HG03064 (cell line): ENCODE data around the gene SEL1L3.
"Not testable (repeated sequence)": the region's sequence is repeated elsewhere in the genome, so short reads cannot be mapped to it uniquely, and the experiment has no call there.

ENCODE experiments used
- ATAC-seq: cut with Tn5 transposase; IDR thresholded peaks from one replicate; pipeline ENCODE4 v1.9.1; 2021; ENCODE audit warnings: low read depth; ENCODE audit not compliant: unreplicated experiment

The SEL1L3 gene

GRCh38 chr4:25862411-25863346 is at the start of gene SEL1L3:
Gene SEL1L3, minus strand, starts transcription at chr4:25862988. Its CDS starts 152 bp downstream, at chr4:25862836.
- no peak for ATAC-seq

DNA sequence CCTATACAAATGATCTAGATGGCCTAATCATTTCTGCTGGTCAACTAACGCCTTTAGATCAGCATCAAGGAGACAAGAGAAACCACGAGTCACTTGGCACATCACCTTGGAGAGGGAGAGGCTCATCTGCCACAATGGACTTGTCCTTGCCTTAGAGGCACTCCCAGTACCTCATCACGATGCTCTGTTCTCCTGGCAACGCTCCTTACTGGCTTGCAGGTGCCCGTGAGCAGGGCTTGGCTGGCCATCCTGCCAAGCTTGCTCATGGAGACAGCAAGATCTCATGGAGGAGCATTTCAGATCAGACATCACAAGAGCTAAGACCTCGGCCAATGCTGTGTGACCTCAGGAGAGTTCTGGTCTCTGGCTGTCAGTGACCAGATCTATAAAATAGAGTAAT is 48.6 kb upstream of the SEL1L3 start:
- no peak for ATAC-seq

DNA sequence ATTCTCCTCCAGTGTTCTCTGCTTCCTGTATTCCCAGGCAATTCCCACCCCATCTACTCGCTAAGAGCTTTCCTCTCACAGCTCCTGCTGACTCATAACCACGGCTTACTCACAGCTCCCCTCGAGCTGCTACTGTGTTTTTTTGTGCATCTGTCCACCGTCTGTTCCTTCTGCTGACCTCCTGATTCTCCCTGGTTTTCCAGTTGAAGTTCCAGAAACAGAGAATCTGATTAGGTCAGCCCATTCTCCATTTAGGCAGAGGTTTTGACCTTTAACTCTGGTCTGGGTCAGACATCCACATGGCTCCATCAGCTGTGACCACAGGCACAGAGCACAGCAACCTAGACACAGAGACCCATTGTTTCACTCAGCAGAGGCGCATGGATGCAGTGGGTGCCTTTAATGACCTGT is 45.7 kb upstream of the SEL1L3 start:
- ATAC-seq: no peak

- ATAC-seq: not testable (repeated sequence)
These were observed 43.3 kb upstream of the SEL1L3 start for GRCh38 chr4:25906113-25906512.

GRCh38 chr4:25905371-25905770 is 42.6 kb upstream of the SEL1L3 start:
- ATAC-seq: no peak

DNA sequence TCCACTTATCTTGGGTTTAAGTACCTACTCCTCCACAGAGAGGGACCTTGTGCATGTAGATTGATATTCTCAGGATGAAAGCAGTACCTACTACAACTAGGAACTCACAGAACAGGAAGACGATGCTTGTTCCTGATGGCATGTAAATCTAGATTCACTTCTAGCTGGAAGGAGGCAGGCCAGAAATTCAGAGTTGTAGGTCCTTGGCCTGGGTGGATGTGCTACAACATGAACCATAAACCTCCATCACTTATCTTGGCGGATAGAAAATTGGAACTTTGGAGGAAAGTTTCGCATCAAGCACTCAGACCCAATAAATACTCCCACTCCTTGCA is 41.9 kb upstream of the SEL1L3 start:
- no peak for ATAC-seq

DNA sequence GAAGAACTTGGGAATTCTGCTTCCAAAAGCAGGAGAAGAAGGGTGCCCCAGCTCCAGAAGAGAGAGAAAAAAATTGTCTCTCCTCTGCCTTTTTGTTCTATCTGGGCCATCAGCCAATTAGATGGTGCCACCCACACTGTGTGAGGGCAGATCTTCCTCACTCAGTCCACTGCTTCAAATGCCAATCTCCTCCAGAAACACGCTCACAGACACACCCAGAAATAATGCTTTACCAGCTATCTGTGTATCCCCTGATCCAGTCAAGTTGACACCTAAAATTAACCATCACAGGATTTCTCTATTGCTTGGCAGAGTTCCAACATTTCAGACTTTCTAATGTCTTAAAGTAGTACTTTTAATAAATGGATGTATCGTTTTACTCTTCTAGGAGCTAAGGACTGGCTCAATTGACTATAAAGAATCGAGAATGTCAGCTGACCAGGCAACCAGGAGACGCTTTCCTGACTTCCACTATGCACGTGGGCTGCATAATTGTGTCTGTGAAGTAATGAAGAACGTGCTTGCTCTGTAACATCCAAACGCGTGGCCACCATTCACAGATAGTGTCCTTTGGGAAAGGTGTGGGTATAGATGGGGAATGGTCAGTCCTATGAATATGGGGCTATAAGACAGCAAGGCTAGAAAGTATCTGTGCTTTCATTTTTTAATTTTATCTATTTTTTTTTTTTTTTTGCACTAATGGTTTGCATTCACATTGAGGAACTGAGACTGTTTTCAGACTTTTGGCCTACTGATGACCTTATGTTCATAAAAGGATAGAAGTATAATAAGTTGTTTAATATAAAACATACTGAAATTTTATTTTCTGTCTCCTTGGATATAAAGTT is 41.3 kb upstream of the SEL1L3 start:
- no peak for ATAC-seq

GRCh38 chr4:25901030-25901430 is 38.2 kb upstream of the SEL1L3 start:
- no peak for ATAC-seq

DNA sequence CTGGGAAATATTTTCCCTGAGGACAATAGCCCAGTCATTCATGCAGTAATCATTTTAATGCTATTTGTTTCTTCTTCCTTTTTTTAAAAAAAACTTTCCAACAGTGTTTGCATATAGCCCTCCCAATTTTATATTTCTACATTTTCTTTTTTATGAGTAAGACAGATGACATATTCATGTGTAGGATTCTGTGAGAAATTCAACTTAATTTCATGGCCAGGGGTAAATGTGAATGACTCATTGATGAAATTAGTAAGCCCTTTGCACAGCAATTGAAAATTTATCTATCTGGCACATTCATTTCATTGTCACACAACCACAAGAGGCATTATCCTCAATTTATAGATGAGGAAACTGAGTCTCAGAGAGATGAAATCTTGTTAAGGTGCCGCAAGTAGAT is 37.5 kb upstream of the SEL1L3 start:
- ATAC-seq: no peak

- no peak for ATAC-seq
These were observed 34.2 kb upstream of the SEL1L3 start for GRCh38 chr4:25896776-25897539.

DNA sequence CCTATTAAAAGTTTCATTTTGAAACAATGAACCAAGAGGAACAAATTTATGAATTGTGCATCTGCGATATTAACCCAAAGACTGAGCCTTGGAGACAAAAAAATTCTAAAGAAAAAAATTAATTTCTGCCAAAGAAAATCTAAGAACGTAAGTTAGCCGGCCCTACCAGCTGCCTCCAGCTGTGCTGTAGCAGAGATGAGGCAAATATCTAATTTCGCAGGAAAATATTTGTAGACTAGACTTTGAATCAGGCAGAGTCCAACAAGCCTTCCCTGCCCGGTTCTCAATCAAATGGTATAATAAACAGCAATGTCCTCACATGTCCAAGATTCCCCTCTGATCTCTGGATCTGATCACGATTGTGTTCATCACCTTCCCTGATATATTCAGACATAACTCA is 30.0 kb upstream of the SEL1L3 start:
- no peak for ATAC-seq

DNA sequence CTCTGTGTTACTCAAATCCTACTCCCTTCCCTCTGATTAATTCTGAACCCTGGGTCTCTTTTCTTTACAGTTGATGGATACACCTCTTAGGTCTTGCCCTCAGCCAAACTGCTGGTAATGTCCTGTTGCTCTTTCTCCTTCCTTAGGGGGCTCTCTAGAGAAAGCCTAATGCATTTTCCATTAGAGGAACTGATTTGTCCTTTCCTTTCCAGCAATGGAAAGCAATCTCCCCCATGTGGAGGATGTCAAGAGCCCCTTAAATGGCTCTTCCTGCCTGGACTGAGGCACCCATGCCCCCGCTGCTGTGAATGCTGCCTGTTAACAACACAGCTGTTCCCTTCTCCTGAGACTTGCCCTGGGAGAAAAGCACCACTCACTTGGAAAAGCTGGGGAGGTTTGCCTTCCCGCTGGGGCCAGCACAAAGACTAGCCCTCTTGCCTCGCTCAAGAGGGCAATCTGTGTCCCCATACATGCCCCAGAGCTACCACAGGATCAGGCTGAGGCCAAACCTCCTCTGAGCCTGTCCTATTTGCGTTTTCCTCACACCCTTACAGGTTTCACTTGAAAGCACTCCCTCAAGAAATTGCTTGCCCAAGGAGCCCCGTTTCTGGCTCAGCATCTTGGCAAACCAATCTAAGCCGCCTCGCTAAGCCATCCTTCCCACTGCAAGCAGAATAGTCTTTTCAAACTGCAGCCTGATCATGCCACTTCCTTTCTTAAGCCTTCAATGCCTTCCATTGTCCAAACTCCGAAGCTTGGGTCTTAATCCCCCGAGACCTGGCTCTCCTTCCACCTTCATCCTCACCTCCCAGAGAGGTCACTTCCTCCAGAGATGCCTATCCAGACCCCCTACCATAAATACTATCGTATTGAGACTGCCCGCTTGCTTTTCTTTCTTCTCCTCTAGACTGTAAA is 28.0 kb upstream of the SEL1L3 start:
- no peak for ATAC-seq

DNA sequence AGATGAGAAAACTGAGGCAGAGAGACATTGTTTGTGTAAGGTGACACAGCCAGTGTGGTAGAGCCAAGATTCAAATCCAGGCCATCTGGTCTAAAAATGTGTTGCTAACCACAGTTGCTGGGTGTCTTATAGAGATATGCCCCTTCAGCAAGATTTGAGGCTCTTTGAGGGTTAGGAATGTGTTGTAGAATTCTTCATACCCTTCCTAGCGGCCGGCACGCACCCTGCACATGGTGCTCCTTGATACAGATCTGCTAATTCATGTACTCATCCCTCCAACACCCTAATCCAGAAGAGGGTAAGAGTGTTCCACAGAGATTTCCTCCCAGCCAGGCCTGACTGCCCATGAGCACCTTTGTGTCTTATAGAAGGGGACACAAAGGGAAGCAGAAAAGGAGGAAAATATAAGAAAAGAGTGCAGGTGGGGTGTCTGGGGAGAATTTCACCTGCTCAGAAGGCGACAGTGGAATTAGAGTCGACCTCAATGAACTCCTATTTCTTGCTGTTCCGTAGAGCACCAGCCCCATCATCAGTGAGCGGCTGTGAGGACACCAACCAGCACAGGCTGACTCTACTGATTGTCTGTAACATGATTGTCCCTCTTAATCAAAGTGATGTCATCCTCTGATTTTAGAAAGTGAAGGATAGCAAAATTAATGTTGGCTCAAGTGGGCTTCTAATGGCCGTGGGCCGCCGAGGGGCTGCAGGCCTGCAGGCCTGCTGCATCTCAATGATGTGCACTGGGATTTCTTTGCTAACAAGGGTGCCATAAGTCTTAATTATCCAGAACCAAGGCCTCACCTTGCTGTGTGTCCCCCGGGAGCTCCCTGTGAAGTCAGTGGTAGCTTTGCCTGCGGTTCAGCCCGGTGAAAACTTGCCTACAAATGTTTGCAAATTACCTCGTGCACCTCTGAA is 27.1 kb upstream of the SEL1L3 start:
- ATAC-seq: no peak

DNA sequence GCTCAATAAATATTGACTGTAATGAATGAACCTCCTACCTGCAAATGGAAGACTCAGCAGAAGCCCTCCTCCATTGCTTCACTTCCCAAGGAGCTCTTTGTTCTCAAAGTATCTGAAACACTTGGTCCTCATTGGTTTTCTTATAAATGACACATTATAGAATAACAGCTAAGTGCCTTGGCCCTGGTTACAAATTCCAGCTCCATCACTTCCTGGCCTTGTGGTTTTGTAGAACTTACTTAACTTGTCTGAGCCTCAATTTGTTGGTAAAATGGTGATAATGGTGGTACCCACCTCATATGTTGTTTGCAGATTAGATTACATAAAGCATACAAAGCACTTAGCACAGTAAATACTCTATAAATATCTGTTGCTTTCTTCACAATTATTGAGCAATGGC is 26.0 kb upstream of the SEL1L3 start:
- ATAC-seq: no peak

DNA sequence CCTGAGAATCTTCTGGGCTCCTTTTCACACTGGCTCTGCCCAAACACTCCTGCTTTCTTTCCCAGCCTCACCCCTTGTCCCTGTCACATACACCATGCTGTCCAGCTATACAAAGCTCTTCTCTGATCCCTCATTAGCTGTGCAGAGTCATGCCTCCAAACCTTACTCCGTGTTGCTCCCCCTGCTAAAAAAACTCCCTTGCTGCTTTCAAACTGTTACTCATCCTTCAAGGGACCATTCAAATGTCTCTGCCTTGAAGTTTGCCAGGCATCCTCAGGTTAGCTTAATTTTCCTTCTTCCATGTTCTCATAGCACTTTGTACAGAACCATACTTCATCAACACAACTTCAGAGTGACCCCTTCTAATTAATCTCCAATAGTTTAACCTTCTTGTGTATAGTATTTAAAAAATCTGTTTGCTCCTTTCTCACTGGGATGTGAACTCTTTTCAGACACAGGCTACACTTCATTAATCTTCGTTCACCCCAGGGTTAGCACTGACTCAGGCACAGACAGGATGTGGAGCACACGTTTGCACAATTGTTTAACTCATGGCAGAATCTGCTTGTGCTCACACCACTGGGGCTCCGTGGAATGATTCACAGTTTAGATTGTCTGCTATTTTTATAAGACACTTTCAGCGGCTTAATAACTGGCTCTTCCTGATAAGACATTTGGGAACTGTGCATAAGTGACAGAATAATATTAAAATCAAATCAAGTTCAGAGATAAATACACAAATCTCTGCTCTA is 21.4 kb upstream of the SEL1L3 start:
- ATAC-seq: no peak

- no peak for ATAC-seq
These were observed 20.8 kb upstream of the SEL1L3 start for GRCh38 chr4:25883565-25883964.

- ATAC-seq: no peak
These were observed 19.4 kb upstream of the SEL1L3 start for GRCh38 chr4:25882226-25882625.

- ATAC-seq: no peak
These were observed 18.4 kb upstream of the SEL1L3 start for GRCh38 chr4:25881193-25881592.
